Liver (tissue), 9 donors: ENCODE measurements around the gene COL24A1. TPM values are rescaled to one million over a fixed set of nuclear protein-coding genes. Genes with fewer than 3 reads are reported as not detected.

ENCODE experiments used
- DNase-seq: peaks from one replicate; pipeline ENCODE4 v3.0.0-alpha.2; 2017; ENCODE audit warnings: low spot score
- H3K27ac ChIP-seq, 2 donors: one replicate each; pipeline ENCODE4 v1.7.0; 2013; ENCODE audit warnings: inconsistent platforms in 2 of 2, low read length in 2 of 2, control low read depth in 1 of 2, low read depth in 1 of 2, mild to moderate bottlenecking in 1 of 2
- H3K27me3 ChIP-seq, 4 donors: one replicate each; pipeline versions ENCODE4 v1.6.1 to v1.7.0; 2013; ENCODE audit warnings: low read length in 3 of 4, inconsistent platforms in 1 of 4, mild to moderate bottlenecking in 1 of 4, moderate library complexity in 1 of 4; ENCODE audit not compliant: control insufficient read depth in 4 of 4, insufficient read depth in 4 of 4
- H3K36me3 ChIP-seq, 4 donors: one replicate each; pipeline versions ENCODE4 v1.6.1 to v1.7.0; 2013; ENCODE audit warnings: low read length in 3 of 4, mild to moderate bottlenecking in 3 of 4, low read depth in 1 of 4, moderate library complexity in 1 of 4; ENCODE audit not compliant: control insufficient read depth in 4 of 4, insufficient read depth in 3 of 4
- H3K4me1 ChIP-seq, 4 donors: one replicate each; pipeline versions ENCODE4 v1.6.1 to v1.7.0; 2013; ENCODE audit warnings: low read length in 3 of 4, mild to moderate bottlenecking in 3 of 4, moderate library complexity in 1 of 4; ENCODE audit not compliant: control insufficient read depth in 4 of 4, insufficient read depth in 4 of 4
- H3K4me3 ChIP-seq, 3 donors: one replicate each; pipeline versions ENCODE4 v1.6.1 to v1.7.0; 2013; ENCODE audit warnings: low read length in 3 of 3, control low read depth in 1 of 3, low read depth in 1 of 3, mild to moderate bottlenecking in 1 of 3
- H3K9ac ChIP-seq, 2 donors: one replicate each; pipeline ENCODE4 v1.7.0; 2013; ENCODE audit warnings: low read length in 2 of 2, mild to moderate bottlenecking in 2 of 2, moderate library complexity in 2 of 2, control low read depth in 1 of 2, low read depth in 1 of 2
- H3K9me3 ChIP-seq, 4 donors: one replicate each; pipeline versions ENCODE4 v1.6.1 to v1.7.0; 2013; ENCODE audit warnings: low read length in 3 of 4; ENCODE audit not compliant: control insufficient read depth in 4 of 4
- EGR1 ChIP-seq, 2 donors: IDR thresholded peaks; 2 replicates each; pipeline ENCODE4 v1.6.1; 2016 to 2018; ENCODE audit warnings: antibody characterized with exemption in 2 of 2, low read depth in 2 of 2
- FOXA1 ChIP-seq: IDR thresholded peaks from 2 replicates; pipeline ENCODE4 v1.6.1; 2016; ENCODE audit warnings: antibody characterized with exemption
- FOXA2 ChIP-seq: IDR thresholded peaks from 2 replicates; pipeline ENCODE4 v1.6.1; 2016; ENCODE audit warnings: antibody characterized with exemption
- GABPA ChIP-seq, 2 donors: IDR thresholded peaks in 1 of 2; conservative IDR thresholded peaks in 1 of 2; 2 replicates each; pipeline ENCODE4 v1.6.1; 2016; ENCODE audit warnings: antibody characterized with exemption in 2 of 2, mild to moderate bottlenecking in 1 of 2, moderate library complexity in 1 of 2
- HNF4A ChIP-seq, 2 donors: conservative IDR thresholded peaks; 2 replicates each; pipeline ENCODE4 v1.6.1; 2016; ENCODE audit warnings: antibody characterized with exemption in 2 of 2, mild to moderate bottlenecking in 2 of 2
- HNF4G ChIP-seq: IDR thresholded peaks from 2 replicates; pipeline ENCODE4 v1.6.1; 2016; ENCODE audit warnings: antibody characterized with exemption
- JUND ChIP-seq, 2 donors: IDR thresholded peaks; 2 replicates each; pipeline ENCODE4 v1.6.1; 2016; ENCODE audit warnings: antibody characterized with exemption in 2 of 2
- NR2F2 ChIP-seq: IDR thresholded peaks from 2 replicates; pipeline ENCODE4 v1.6.1; 2016; ENCODE audit warnings: antibody characterized with exemption
- RAD21 ChIP-seq, 2 donors: IDR thresholded peaks; 2 replicates each; pipeline ENCODE4 v1.6.1; 2016; ENCODE audit warnings: antibody characterized with exemption in 2 of 2, mild to moderate bottlenecking in 2 of 2
- RXRA ChIP-seq, 2 donors: IDR thresholded peaks; 2 replicates each; pipeline ENCODE4 v1.6.1; 2017 to 2018; ENCODE audit warnings: antibody characterized with exemption in 2 of 2, mild to moderate bottlenecking in 1 of 2
- SP1 ChIP-seq: IDR thresholded peaks from 2 replicates; pipeline ENCODE4 v1.6.1; 2018; ENCODE audit warnings: antibody characterized with exemption, mild to moderate bottlenecking
- TAF1 ChIP-seq: conservative IDR thresholded peaks from 2 replicates; pipeline ENCODE4 v1.6.1; 2016; ENCODE audit warnings: antibody characterized with exemption, mild to moderate bottlenecking
- YY1 ChIP-seq: IDR thresholded peaks from 2 replicates; pipeline ENCODE4 v1.6.1; 2016; ENCODE audit warnings: antibody characterized with exemption, mild to moderate bottlenecking
- WGBS: extraction: QIAGEN DNeasy Blood & Tissue Kit; methylation state at CpG from one replicate; pipeline ENCODE4 v1.1.7; 2013; 5-methylcytosine and 5-hydroxymethylcytosine counted together
- polyA plus RNA-seq, 2 donors: library from polyadenylated mRNA; stranded (reverse) in 1 of 2; unstranded in 1 of 2; fragments of 200-250 nt in 1 of 2; fragments of >200 nt in 1 of 2; fragmentation: Nextera tagmentation in 1 of 2; extraction: Ambion mirVana in 1 of 2; gene quantifications; one replicate each; pipeline versions ENCODE4 v1.2.1 to v1.2.3, GENCODE V29; 2013 to 2015
- total RNA-seq, 2 donors: library from RNA; depleted of rRNA; stranded (reverse); fragments of >200 nt; gene quantifications; one replicate each; pipeline ENCODE4 v1.2.3, GENCODE V29; 2014
- TF ChIP-seq, protein P1 (sequence below): IDR thresholded peaks from 2 replicates; pipeline ENCODE4 v1.6.1; 2016; ENCODE audit warnings: antibody characterized with exemption
- TF ChIP-seq, protein P2 (sequence below): fragments of 150-350 bp; IDR thresholded peaks from 2 replicates; pipeline ENCODE4 v1.5.1; 2017; ENCODE audit warnings: improper control_type of control experiment, low read depth, low read length; ENCODE audit not compliant: missing input control
- TF ChIP-seq, protein P3 (sequence below): IDR thresholded peaks from 2 replicates; pipeline ENCODE4 v1.6.1; 2016; ENCODE audit warnings: antibody characterized with exemption
- TF ChIP-seq, protein P4 (sequence below): IDR thresholded peaks from 2 replicates; pipeline ENCODE4 v1.6.1; 2016; ENCODE audit warnings: antibody characterized with exemption, mild to moderate bottlenecking
- TF ChIP-seq, protein P5 (sequence below): IDR thresholded peaks from 2 replicates; pipeline ENCODE4 v1.6.1; 2016; ENCODE audit warnings: antibody characterized with exemption
- donor health status: healthy.
- donor health status: healthy.
- donor health status: healthy.
- donor health status: healthy.
- donor health status: healthy.

The COL24A1 gene
- total and polyA plus RNA-seq, 4 donors = under 0.01 to 0.28 (median 0.01) TPM; not detected in 1

DNA sequence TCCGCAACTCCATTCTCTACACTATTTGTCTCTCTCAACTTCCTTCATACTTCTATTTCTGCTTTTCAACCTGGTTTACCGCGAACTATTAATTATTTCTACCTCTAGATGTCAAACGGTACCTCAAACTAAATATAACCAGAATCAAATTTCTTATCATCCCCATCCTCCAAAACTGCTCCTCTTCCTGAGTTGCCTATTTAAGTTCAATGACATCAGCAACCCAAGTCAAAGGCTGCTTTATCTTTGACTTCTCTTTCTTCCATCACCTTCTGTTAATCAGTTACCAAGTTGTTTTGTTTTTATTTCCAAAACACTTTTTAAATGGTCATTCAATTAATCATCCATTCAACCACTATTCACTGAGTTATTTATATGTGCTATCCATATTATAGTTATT lies 171.9 kb downstream of the COL24A1 start:
- 63% methylated on average over 4 of the region's 4 CpGs for WGBS
- Histone ChIP-seq H3K9ac (no peak overlapping the region), H3K9me3 (peaks cover 0 to 1% (median 0%) of the 10 kb centered on the region in 4 donors), H3K4me3 (no peak overlapping the region), H3K27me3 (no peaks in the 10 kb centered on the region), H3K36me3 (no peaks in the 10 kb centered on the region), H3K4me1 (no peaks in the 10 kb centered on the region), H3K27ac (no peak overlapping the region)
- DNase-seq = no peak
- TF ChIP-seq, protein P1, sequence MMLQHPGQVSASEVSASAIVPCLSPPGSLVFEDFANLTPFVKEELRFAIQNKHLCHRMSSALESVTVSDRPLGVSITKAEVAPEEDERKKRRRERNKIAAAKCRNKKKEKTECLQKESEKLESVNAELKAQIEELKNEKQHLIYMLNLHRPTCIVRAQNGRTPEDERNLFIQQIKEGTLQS = no peak
- TF ChIP-seq HNF4G (no peak), FOXA2 (no peak), GABPA (IDR thresholded peaks at IDR 0.05 in 1 of 2, conservative IDR thresholded peaks at IDR 0.05 in 1 of 2) (no peak), RXRA (IDR thresholded peaks at IDR 0.05) (no peak), YY1 (no peak)

DNA sequence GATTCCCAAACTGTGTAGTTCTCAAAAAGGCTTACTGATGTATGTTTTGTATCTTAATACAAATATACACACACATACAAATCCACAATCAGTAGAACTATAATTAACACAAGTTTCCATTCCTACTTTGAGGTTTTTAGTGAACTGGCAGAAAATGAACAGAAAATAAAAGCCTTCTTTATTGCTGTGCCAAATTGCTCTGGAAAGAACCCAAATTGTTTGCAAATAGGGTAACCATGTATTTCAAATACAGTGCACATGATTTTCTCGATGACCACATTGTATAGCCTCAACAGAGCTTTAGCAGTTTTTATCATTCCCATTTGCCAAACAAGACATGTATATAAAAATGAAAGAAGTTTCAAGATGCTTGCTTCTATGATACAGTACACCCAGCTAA lies 173.3 kb downstream of the COL24A1 start:
- WGBS = 50% methylated on average over 1 of the region's 1 CpG
- no peak for DNase-seq
- Histone ChIP-seq H3K9me3 (peaks cover 0 to 1% (median 0%) of the 10 kb centered on the region in 4 donors), H3K4me3 (no peak overlapping the region), H3K27ac (no peak overlapping the region), H3K27me3 (no peaks in the 10 kb centered on the region), H3K4me1 (no peaks in the 10 kb centered on the region), H3K9ac (no peak overlapping the region), H3K36me3 (no peaks in the 10 kb centered on the region)
- no peak for TF ChIP-seq JUND (IDR thresholded peaks at IDR 0.05)
- no peak for TF ChIP-seq YY1
- TF ChIP-seq, protein P1 = no peak
- TF ChIP-seq, protein P2, sequence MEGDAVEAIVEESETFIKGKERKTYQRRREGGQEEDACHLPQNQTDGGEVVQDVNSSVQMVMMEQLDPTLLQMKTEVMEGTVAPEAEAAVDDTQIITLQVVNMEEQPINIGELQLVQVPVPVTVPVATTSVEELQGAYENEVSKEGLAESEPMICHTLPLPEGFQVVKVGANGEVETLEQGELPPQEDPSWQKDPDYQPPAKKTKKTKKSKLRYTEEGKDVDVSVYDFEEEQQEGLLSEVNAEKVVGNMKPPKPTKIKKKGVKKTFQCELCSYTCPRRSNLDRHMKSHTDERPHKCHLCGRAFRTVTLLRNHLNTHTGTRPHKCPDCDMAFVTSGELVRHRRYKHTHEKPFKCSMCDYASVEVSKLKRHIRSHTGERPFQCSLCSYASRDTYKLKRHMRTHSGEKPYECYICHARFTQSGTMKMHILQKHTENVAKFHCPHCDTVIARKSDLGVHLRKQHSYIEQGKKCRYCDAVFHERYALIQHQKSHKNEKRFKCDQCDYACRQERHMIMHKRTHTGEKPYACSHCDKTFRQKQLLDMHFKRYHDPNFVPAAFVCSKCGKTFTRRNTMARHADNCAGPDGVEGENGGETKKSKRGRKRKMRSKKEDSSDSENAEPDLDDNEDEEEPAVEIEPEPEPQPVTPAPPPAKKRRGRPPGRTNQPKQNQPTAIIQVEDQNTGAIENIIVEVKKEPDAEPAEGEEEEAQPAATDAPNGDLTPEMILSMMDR = no peak
- TF ChIP-seq, protein P3, sequence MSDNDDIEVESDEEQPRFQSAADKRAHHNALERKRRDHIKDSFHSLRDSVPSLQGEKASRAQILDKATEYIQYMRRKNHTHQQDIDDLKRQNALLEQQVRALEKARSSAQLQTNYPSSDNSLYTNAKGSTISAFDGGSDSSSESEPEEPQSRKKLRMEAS = no peak
- TF ChIP-seq TAF1 = no peak
- TF ChIP-seq GABPA (IDR thresholded peaks at IDR 0.05 in 1 of 2, conservative IDR thresholded peaks at IDR 0.05 in 1 of 2) = no peak
- TF ChIP-seq EGR1 (IDR thresholded peaks at IDR 0.05; ENCODE audit: low read depth in 2 of 2) = no peak
- no peak for TF ChIP-seq FOXA1
- TF ChIP-seq SP1 = no peak
- no peak for TF ChIP-seq RXRA (IDR thresholded peaks at IDR 0.05)
- TF ChIP-seq, protein P4, sequence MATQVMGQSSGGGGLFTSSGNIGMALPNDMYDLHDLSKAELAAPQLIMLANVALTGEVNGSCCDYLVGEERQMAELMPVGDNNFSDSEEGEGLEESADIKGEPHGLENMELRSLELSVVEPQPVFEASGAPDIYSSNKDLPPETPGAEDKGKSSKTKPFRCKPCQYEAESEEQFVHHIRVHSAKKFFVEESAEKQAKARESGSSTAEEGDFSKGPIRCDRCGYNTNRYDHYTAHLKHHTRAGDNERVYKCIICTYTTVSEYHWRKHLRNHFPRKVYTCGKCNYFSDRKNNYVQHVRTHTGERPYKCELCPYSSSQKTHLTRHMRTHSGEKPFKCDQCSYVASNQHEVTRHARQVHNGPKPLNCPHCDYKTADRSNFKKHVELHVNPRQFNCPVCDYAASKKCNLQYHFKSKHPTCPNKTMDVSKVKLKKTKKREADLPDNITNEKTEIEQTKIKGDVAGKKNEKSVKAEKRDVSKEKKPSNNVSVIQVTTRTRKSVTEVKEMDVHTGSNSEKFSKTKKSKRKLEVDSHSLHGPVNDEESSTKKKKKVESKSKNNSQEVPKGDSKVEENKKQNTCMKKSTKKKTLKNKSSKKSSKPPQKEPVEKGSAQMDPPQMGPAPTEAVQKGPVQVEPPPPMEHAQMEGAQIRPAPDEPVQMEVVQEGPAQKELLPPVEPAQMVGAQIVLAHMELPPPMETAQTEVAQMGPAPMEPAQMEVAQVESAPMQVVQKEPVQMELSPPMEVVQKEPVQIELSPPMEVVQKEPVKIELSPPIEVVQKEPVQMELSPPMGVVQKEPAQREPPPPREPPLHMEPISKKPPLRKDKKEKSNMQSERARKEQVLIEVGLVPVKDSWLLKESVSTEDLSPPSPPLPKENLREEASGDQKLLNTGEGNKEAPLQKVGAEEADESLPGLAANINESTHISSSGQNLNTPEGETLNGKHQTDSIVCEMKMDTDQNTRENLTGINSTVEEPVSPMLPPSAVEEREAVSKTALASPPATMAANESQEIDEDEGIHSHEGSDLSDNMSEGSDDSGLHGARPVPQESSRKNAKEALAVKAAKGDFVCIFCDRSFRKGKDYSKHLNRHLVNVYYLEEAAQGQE = no peak
- TF ChIP-seq, protein P5, sequence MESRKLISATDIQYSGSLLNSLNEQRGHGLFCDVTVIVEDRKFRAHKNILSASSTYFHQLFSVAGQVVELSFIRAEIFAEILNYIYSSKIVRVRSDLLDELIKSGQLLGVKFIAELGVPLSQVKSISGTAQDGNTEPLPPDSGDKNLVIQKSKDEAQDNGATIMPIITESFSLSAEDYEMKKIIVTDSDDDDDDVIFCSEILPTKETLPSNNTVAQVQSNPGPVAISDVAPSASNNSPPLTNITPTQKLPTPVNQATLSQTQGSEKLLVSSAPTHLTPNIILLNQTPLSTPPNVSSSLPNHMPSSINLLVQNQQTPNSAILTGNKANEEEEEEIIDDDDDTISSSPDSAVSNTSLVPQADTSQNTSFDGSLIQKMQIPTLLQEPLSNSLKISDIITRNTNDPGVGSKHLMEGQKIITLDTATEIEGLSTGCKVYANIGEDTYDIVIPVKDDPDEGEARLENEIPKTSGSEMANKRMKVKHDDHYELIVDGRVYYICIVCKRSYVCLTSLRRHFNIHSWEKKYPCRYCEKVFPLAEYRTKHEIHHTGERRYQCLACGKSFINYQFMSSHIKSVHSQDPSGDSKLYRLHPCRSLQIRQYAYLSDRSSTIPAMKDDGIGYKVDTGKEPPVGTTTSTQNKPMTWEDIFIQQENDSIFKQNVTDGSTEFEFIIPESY = no peak
- TF ChIP-seq RAD21 (IDR thresholded peaks at IDR 0.05) = no peak
- no peak for TF ChIP-seq HNF4A (conservative IDR thresholded peaks at IDR 0.05)
- TF ChIP-seq HNF4G = no peak
- no peak for TF ChIP-seq NR2F2
